Measurements from ENCODE around the gene FAM83G. TPM values are rescaled to one million over a fixed set of nuclear protein-coding genes. Genes with fewer than 3 reads are reported as not detected.
"Not testable (repeated sequence)": the region's sequence is repeated elsewhere in the genome, so short reads cannot be mapped to it uniquely, and the experiment has no call there.

FAM83G gene
- total RNA-seq, 1 donor from 2014 or later, result 7.2 TPM

- not testable (repeated sequence) for DNase-seq (ENCODE audit: low read depth in 2 of 2)
These were observed 82.0 kb downstream of the FAM83G start for GRCh38 chr17:18922596-18922995.

DNA sequence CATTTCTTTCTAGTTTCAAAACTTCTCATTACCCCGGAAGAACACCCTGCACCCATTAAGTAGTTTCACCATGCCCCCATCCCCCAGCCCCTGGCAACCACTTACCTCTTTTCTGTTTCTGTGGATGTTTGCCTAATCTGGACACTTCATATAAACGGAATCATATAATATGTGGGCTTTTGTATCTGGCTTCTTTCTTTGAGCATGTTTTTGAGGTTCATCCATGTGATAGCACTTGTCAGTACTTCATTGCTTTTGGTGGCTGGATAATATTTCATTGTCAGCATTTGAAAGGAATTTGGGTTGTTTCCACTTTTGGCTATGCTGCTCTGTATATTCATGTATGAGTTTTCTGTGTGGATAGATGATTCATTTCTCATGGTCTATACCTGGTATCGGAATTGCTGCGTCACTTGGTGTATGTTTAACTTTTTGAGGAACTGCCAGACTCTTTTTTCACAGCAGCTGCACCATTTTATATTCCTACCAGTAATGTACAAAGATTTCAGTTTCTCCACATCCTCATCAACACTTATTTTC is 82.6 kb downstream of the FAM83G start:
- DNase-seq (ENCODE audit: low read depth in 2 of 2), result peak in 1 of 2 donors; percentile 27

GRCh38 chr17:18921485-18921884 is 83.1 kb downstream of the FAM83G start:
- DNase-seq (ENCODE audit: low read depth in 2 of 2), result no peak

GRCh38 chr17:18920911-18921441 is 83.6 kb downstream of the FAM83G start:
- DNase-seq (ENCODE audit: low read depth in 2 of 2), result peak in 1 of 2 donors; percentile 71

- no peak for DNase-seq (ENCODE audit: low read depth in 2 of 2)
These were observed 84.6 kb downstream of the FAM83G start for GRCh38 chr17:18919963-18920362.

Other genes with a start within 250 kb of the FAM83G start
- gene TVP23B, start 223.6 kb downstream of the FAM83G start, total RNA-seq, result 37.0 and 43.9 TPM in 2 replicates
- gene PRPSAP2, start 146.6 kb downstream of the FAM83G start, total RNA-seq, result 32.4 and 35.4 TPM in 2 replicates
- gene SLC5A10, start 52.6 kb downstream of the FAM83G start, total RNA-seq, result not detected in 2 replicates
- 152 and 398 TPM in 2 replicates for gene GRAP, start 42.2 kb upstream of the FAM83G start, total RNA-seq
- 23.5 and 56.0 TPM in 2 replicates for gene GRAPL, start 122.8 kb upstream of the FAM83G start, total RNA-seq
- 15.0 and 21.6 TPM in 2 replicates for gene EPN2, start 232.6 kb upstream of the FAM83G start, total RNA-seq

All from dermis microvascular lymphatic vessel endothelial cell (primary cell).